Pancreas (tissue), 10 donors: ENCODE measurements around the gene ZBTB4. TPM values are rescaled to one million over a fixed set of nuclear protein-coding genes. Genes with fewer than 3 reads are reported as not detected.

Experiments used
- ATAC-seq, 4 donors: fragments of 200-7000 bp; cut with Tn5 transposase; one replicate each; pipeline versions ENCODE4 v1.8.0 to v1.9.1; 2020; ENCODE audit warnings: mild to moderate bottlenecking in 4 of 4, moderate library complexity in 4 of 4
- DNase-seq, 6 donors: peaks; one replicate each; pipeline ENCODE4 v3.0.0-alpha.2; 2020
- FAIRE-seq: peaks from 2 replicates; lab custom pipeline; 2012; peaks lifted over from hg19 to GRCh38; lab: Jason Lieb, UNC
- H3K27ac ChIP-seq, 4 donors: fragments of 200-600 bp; sonication (generic); 1 replicate in 3 of 4; 2 replicates in 1 of 4; pipeline versions ENCODE4 v1.5.0 to v1.8.0; 2020
- H3K27me3 ChIP-seq, 4 donors: fragments of 200-600 bp; one replicate each; pipeline ENCODE4 v1.8.0; 2021
- H3K36me3 ChIP-seq, 3 donors: fragments of 200-600 bp; sonication (generic) in 1 of 3; one replicate each; pipeline versions ENCODE4 v1.5.0 to v1.8.0; 2020 to 2021
- H3K4me1 ChIP-seq, 3 donors: fragments of 200-600 bp; one replicate each; pipeline ENCODE4 v1.8.0; 2021
- H3K4me3 ChIP-seq, 4 donors: fragments of 200-600 bp; sonication (generic) in 2 of 4; one replicate each; pipeline versions ENCODE4 v1.5.0 to v1.8.0; 2020 to 2021
- H3K9me3 ChIP-seq, 4 donors: fragments of 200-600 bp; one replicate each; pipeline ENCODE4 v1.8.0; 2021
- WGBS, 2 donors: extraction: QIAGEN DNeasy Blood & Tissue Kit; methylation state at CpG; one replicate each; pipeline ENCODE4 v1.1.7; 2013; 5-methylcytosine and 5-hydroxymethylcytosine counted together
- intact Hi-C, 3 donors: fragments of 100-400 bp; cut with DNase I; formaldehyde crosslinking; loops; one replicate each; pipeline versions ENCODE4 v1.11.1 to v1.14.2; 2022
- polyA plus RNA-seq, 2 donors: library from polyadenylated mRNA; stranded (reverse); fragments of 200-250 nt; gene quantifications; one replicate each; pipeline ENCODE4 v1.2.3, GENCODE V29; 2013
- total RNA-seq, 6 donors: library from RNA; stranded (reverse); fragmentation: NEBNext Ultra II Directional in 4 of 6; extraction: Animal tissue kit (Norgen Biotek cat#: 25700) in 4 of 6; gene quantifications; one replicate each; pipeline versions ENCODE4 v1.2.1 to v1.2.4, GENCODE V29; 2021 to 2023
- TF ChIP-seq, protein P1 (sequence below), 4 donors: fragments of 200-600 bp; sonication (generic) in 3 of 4; IDR thresholded peaks; one replicate each; pipeline versions ENCODE4 v1.5.0 to v1.8.0; 2021; ENCODE audit warnings: antibody characterized with exemption in 4 of 4
- donor health status: healthy with polysubstance abuse.
- donor health status: DM: no; HTN: no; CAD: no; lungs with moderate emphysema.
- donor health status: DM: no; HTN: no; CAD: no.
- donor health status: control.
- donor health status: control.
- donor health status: Bipolar disorder and iron deficiency.
- donor health status: DM: yes; HTN: yes; CAD: no.
- donor health status: DM: no; HTN: no; CAD: no.
- donor health status: DM: no; HTN: no; CAD: no.
- donor health status: DM: yes; HTN: yes; CAD: no.

The ZBTB4 gene
- total and polyA plus RNA-seq, 8 donors = 17.3 to 30.2 (median 21.0) TPM

DNA sequence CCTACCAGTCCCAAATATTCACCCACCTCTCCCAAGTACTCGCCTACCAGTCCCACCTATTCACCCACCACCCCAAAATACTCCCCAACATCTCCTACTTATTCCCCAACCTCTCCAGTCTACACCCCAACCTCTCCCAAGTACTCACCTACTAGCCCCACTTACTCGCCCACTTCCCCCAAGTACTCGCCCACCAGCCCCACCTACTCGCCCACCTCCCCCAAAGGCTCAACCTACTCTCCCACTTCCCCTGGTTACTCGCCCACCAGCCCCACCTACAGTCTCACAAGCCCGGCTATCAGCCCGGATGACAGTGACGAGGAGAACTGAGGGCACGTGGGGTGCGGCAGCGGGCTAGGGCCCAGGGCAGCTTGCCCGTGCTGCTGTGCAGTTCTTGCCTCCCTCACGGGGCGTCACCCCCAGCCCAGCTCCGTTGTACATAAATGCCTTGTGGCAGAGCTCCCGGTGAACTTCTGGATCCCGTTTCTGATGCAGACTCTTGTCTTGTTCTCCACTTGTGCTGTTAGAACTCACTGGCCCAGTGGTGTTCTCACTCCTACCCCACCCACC, 34.5 kb upstream of the ZBTB4 start:
- peak in 1 of 6 donors; percentile 48 for DNase-seq
- FAIRE-seq = no peak
- 71 to 76% methylated on average over 17 of the region's 17 CpGs for WGBS, 2 donors
- Histone ChIP-seq H3K36me3 (peaks cover 0 to 48% (median 36%) of the 10 kb centered on the region in 3 donors), H3K27ac (no peak overlapping the region), H3K9me3 (no peaks in the 10 kb centered on the region), H3K27me3 (no peaks in the 10 kb centered on the region), H3K4me3 (no peak overlapping the region), H3K4me1 (no peaks in the 10 kb centered on the region)
- intact Hi-C loops = loop anchor here in 2 of 3 donors (5.0 to 10.0 kb wide), 2 partner anchors 48 to 161 kb away; partner anchors contain the start of gene SENP3 (in 1 of the 2)
- TF ChIP-seq, protein P1, sequence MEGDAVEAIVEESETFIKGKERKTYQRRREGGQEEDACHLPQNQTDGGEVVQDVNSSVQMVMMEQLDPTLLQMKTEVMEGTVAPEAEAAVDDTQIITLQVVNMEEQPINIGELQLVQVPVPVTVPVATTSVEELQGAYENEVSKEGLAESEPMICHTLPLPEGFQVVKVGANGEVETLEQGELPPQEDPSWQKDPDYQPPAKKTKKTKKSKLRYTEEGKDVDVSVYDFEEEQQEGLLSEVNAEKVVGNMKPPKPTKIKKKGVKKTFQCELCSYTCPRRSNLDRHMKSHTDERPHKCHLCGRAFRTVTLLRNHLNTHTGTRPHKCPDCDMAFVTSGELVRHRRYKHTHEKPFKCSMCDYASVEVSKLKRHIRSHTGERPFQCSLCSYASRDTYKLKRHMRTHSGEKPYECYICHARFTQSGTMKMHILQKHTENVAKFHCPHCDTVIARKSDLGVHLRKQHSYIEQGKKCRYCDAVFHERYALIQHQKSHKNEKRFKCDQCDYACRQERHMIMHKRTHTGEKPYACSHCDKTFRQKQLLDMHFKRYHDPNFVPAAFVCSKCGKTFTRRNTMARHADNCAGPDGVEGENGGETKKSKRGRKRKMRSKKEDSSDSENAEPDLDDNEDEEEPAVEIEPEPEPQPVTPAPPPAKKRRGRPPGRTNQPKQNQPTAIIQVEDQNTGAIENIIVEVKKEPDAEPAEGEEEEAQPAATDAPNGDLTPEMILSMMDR (IDR thresholded peaks at IDR 0.05) = no peak
- no peak for ATAC-seq

DNA sequence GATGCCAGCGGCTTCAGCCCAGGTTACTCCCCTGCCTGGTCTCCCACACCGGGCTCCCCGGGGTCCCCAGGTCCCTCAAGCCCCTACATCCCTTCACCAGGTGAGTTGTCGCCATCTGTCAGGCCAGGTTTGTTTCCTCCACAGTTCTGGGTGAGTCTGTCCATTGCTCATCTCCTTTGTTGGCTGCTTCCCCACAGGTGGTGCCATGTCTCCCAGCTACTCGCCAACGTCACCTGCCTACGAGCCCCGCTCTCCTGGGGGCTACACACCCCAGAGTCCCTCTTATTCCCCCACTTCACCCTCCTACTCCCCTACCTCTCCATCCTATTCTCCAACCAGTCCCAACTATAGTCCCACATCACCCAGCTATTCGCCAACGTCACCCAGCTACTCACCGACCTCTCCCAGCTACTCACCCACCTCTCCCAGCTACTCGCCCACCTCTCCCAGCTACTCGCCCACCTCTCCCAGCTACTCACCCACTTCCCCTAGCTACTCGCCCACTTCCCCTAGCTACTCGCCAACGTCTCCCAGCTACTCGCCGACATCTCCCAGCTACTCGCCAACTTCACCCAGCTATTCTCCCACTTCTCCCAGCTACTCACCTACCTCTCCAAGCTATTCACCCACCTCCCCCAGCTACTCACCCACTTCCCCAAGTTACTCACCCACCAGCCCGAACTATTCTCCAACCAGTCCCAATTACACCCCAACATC, 33.6 kb upstream of the ZBTB4 start:
- Histone ChIP-seq H3K27me3 (no peaks in the 10 kb centered on the region), H3K36me3 (peaks cover 0 to 58% (median 39%) of the 10 kb centered on the region in 3 donors), H3K9me3 (no peaks in the 10 kb centered on the region), H3K4me1 (no peaks in the 10 kb centered on the region), H3K4me3 (no peak overlapping the region), H3K27ac (no peak overlapping the region)
- 92 to 93% methylated on average over 20 of the region's 20 CpGs for WGBS, 2 donors
- DNase-seq (peak in 1 of 6 donors; percentile 50), ATAC-seq (no peak), FAIRE-seq (no peak)
- TF ChIP-seq, protein P1 (IDR thresholded peaks at IDR 0.05) = no peak
- intact Hi-C loops = loop anchor here in 2 of 3 donors (5.0 to 10.0 kb wide), 2 partner anchors 49 to 162 kb away; partner anchors contain the start of gene SENP3 (in 1 of the 2)

DNA sequence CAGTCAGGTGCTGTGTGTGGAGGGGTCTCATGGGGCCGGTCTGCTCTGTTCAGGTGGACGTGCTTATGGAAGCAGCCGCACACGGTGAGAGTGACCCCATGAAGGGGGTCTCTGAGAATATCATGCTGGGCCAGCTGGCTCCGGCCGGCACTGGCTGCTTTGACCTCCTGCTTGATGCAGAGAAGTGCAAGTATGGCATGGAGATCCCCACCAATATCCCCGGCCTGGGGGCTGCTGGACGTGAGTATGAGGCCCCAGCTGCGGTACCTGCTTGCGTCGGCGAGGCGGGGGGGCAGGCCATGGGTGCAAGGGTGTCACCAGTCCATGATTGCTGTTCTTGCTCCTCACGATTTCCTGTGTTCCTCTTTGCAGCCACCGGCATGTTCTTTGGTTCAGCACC, 32.7 kb upstream of the ZBTB4 start:
- FAIRE-seq (no peak), DNase-seq (peak in 1 of 6 donors; percentile 66), ATAC-seq (no peak)
- H3K36me3 ChIP-seq = peaks cover 0 to 66% (median 39%) of the 10 kb centered on the region in 3 donors
- no peaks in the 10 kb centered on the region for H3K27me3 ChIP-seq
- H3K4me1 ChIP-seq = no peaks in the 10 kb centered on the region
- TF ChIP-seq, protein P1 (IDR thresholded peaks at IDR 0.05) = no peak
- intact Hi-C loops = loop anchor here in 2 of 3 donors (5.0 to 10.0 kb wide), 2 partner anchors 50 to 163 kb away; partner anchors contain the start of gene SENP3 (in 1 of the 2)
- H3K9me3 ChIP-seq = no peaks in the 10 kb centered on the region
- H3K4me3 ChIP-seq = no peak overlapping the region
- no peak overlapping the region for H3K27ac ChIP-seq
- WGBS, 2 donors = 90 to 92% methylated on average over 15 of the region's 15 CpGs

DNA sequence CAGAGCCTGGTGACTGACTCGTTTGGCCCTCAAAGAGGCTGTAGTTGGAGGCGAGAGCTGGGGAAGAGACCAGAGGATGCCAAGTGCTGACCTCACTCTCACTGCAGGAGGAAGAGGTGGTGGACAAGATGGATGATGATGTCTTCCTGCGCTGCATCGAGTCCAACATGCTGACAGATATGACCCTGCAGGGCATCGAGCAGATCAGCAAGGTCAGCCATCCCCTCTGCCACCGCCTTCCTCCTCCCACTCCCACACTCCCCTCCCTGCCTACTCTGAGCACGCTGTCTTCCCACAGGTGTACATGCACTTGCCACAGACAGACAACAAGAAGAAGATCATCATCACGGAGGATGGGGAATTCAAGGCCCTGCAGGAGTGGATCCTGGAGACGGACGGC, 31.7 kb upstream of the ZBTB4 start:
- TF ChIP-seq, protein P1 (IDR thresholded peaks at IDR 0.05) = no peak
- Histone ChIP-seq H3K27ac (no peak overlapping the region), H3K4me1 (no peaks in the 10 kb centered on the region), H3K27me3 (no peaks in the 10 kb centered on the region), H3K4me3 (no peak overlapping the region), H3K36me3 (peaks cover 0 to 66% (median 44%) of the 10 kb centered on the region in 3 donors), H3K9me3 (no peaks in the 10 kb centered on the region)
- 79 to 86% methylated on average over 10 of the region's 10 CpGs for WGBS, 2 donors
- ATAC-seq (no peak), FAIRE-seq (no peak), DNase-seq (no peak)
- intact Hi-C loops = loop anchor here in 2 of 3 donors (5.0 to 10.0 kb wide), 2 partner anchors 51 to 164 kb away; partner anchors contain the start of gene SENP3 (in 1 of the 2)
